Measurements from ENCODE around the gene SLC39A11.

The SLC39A11 gene

DNA sequence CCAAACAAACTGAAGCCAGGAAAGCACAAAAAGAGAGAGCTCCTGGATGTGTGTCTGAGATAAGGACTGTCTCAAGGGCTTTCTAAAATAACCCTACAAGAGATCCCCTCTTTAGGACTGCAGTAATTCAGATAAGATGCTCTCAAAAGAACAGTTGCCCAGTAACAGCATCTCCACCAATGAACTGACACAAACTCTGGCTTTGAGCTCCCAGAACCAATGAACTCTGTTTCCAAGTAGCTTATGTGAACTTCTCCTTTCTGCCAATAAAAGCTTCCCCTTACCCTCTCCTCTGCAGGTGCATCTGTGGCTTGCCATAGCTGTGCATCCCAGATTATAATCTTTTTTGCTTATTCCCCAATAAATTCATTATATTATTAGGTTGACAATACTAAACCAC is 421.5 kb downstream of the SLC39A11 start:
- ATAC-seq, result no peak
- Mint-ChIP-seq H3K27ac (no peak overlapping the region), H3K4me3 (no peak overlapping the region), H3K36me3 (peaks cover 37% of the 10 kb centered on the region), H3K27me3 (no peaks in the 10 kb centered on the region), H3K9me3 (peaks cover 3% of the 10 kb centered on the region), H3K4me1 (no peaks in the 10 kb centered on the region)

DNA sequence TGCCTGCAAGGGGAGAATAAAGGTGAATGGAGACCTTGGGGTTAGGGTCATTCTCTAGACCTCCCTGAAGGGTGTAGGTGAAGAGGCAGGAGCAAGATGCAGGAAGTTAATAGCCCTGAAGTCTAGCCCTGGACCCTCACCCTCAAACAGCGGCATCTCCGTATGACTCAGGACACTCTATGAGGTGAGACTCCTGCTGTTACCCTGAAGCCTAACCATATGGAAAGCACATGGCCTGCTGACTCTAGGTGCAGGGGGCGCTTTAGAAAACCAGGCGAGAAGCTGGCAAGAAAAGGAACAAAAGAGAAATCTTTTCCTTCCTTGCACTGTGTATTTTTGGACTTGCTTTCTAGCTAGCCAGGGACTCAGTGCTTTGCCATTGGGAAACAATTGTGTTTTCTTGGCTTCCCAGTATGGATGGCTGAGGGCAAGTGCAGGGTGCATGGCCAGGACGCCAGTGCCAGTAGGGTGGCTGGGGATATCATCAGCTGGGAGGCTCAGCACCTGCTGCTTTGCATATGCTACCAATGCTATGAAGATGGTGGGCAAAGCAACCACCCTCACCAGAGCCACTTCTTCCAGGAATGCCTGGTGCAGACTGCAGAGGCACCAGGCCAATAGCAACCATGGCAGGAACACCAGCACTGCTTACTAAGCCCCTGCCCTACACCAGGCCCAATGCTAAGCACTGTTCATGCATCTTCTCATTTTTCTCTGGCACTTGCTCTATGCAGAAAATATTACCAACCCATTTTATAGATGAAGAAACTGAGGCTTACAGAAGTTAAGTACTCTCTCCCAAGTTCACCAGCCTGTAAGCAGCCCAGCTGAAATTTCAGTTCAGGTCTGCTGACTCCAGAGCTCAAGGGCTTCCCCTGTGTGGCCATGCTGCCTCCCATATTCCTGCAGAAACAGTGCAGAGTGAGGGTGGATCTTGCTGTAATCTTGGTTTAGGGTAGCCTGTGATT is 425.1 kb downstream of the SLC39A11 start:
- no peak overlapping the region for H3K4me3 Mint-ChIP-seq
- H3K4me1 Mint-ChIP-seq, result no peaks in the 10 kb centered on the region
- H3K9me3 Mint-ChIP-seq, result peaks cover 5% of the 10 kb centered on the region
- ATAC-seq, result no peak
- peaks cover 26% of the 10 kb centered on the region for H3K36me3 Mint-ChIP-seq
- no peak overlapping the region for H3K27ac Mint-ChIP-seq
- no peaks in the 10 kb centered on the region for H3K27me3 Mint-ChIP-seq

DNA sequence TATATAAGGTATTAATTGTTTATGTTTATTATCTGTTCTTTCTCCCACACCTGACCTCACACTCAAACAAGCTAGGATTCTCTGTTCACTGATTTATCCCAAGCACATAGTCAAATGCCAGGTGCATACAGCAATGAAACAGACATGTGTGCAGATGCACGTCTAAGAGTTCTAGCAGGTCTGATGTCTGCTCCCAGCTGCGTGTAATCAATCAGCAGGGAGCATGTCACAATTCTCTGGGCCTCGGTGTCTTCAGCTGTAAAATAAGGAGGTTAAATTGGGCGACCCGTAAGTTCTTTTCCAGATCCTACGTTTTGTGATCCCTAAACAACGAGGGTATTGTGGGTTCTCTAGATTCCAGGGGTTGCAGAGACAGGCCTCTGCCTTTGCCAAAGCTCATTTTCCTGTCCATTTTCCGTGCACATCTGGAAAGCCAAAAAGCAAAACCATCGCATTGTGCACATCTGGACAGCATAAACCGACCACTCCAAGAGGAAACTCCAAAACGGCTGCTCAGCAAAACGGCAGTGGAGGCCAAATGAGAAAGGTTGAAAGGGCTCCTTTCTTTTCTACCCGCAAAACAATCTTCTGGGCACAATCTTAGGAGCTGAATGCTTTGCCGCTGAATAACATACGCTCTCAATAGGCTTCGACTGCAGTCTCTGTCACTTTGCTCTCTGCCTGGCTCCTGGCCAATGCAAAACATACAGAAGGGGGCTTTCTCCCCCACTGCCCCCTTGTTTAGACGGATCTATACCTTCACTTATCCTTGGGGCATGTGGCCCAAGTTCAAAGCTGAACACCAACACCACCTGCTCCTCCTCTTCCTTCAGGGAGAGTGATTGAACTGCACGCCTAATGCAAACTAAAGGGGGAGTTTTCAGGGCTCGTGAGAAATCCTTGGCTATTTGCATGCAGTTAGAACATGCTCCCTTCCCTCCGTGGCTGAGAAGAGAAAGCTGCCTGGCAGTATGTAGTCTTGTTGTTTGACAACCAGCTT is 426.3 kb downstream of the SLC39A11 start:
- Mint-ChIP-seq H3K4me1 (no peaks in the 10 kb centered on the region), H3K27ac (no peak overlapping the region), H3K36me3 (peaks cover 31% of the 10 kb centered on the region), H3K4me3 (no peak overlapping the region), H3K27me3 (no peaks in the 10 kb centered on the region), H3K9me3 (peaks cover 5% of the 10 kb centered on the region)
- ATAC-seq, result no peak

- no peak overlapping the region for H3K4me3 Mint-ChIP-seq
- H3K36me3 Mint-ChIP-seq, result peaks cover 18% of the 10 kb centered on the region
- no peak for ATAC-seq
- H3K9me3 Mint-ChIP-seq, result peaks cover 2% of the 10 kb centered on the region
- H3K27ac Mint-ChIP-seq, result no peak overlapping the region
- H3K27me3 Mint-ChIP-seq, result no peaks in the 10 kb centered on the region
- no peaks in the 10 kb centered on the region for H3K4me1 Mint-ChIP-seq
These were observed 429.7 kb downstream of the SLC39A11 start for GRCh38 chr17:72662827-72663190.

DNA sequence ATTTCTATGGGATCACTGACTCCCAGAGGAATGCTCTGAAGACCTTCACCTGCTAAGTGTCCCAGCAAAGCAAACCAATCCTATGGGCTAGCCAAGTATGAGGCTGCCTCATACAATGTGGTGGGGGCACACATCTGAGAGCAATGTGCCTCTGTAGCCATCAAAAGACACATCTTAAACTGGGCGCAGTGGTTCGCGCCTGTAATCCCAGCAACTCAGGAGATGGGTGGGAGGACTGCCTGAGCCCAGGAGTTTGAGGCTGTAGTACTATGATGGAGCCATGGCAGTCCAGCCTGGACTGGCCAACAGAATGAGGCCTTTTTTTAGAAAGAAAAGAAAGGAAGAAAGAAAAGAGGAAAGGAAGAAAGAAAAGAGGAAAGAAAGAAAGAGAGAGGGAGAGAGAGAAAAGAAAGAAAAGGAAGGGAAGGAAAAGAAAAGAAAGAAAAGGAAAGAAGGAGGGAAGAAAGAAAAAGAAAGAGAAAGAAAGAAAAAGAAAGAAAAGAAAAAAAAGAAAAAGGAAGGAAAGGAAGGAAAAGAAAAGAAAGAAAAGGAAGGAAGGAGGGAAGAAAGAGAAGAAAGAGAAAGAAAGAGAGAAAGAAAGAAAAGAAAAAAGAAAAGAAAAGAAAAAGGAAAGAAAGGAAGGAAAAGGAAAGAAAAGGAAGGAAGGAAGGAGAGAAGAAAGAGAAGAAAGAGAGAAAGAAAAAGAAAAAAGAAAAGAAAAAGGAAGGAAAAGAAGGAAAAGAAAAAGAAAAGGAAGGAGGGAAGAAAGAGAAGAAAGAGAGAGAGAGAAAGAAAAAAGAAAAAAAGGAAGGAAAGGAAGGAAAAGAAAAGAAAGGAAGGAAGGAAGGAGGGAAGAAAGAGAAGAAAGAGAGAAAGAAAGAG is 430.3 kb downstream of the SLC39A11 start:
- no peak for ATAC-seq
- no peaks in the 10 kb centered on the region for H3K27me3 Mint-ChIP-seq
- no peaks in the 10 kb centered on the region for H3K4me1 Mint-ChIP-seq
- no peak overlapping the region for H3K27ac Mint-ChIP-seq
- peaks cover 2% of the 10 kb centered on the region for H3K9me3 Mint-ChIP-seq
- peaks cover 18% of the 10 kb centered on the region for H3K36me3 Mint-ChIP-seq
- H3K4me3 Mint-ChIP-seq, result no peak overlapping the region

GRCh38 chr17:72661116-72661944 is 431.2 kb downstream of the SLC39A11 start:
- Mint-ChIP-seq H3K4me3 (no peak overlapping the region), H3K36me3 (peaks cover 11% of the 10 kb centered on the region), H3K9me3 (peaks cover 2% of the 10 kb centered on the region), H3K27me3 (no peaks in the 10 kb centered on the region), H3K27ac (no peak overlapping the region), H3K4me1 (no peaks in the 10 kb centered on the region)
- no peak for ATAC-seq

DNA sequence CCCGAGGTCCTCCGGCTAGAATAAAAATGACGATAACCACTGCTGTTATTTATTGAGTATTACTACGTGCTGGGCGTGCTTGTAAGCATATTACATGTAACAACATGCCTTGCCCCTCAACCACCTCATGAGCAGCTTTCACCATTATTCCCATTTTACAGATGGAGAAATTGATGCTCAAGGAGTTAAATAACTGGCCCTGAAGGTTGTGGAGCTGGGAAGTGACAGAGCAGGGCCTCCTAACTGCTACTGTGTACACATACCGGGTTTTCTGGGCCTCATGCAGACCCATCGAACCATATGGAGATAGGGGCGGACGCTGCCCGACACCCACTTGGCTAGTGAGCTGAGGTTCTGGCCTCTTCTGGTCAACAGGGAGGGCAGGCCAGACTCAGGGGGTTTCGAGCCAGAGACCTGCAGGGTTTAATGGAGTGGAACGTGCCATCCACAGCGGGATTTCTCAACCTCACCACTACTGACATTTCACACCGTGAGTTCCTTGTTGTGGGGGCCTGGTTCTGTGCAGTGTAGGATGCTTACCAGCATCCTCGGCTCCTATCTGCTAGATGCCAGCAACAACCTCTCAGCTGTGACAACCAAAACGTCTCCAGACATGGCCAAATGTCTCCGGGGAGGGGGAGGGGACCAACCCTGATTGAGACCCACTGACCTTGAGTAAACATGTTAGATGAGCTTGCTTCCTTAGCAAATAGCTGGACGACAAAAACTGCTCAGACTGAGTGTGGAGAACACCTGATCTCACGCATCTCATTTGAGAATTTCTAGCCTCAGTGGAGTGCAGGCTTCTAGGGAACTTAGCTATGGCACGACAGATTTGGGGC is 432.0 kb downstream of the SLC39A11 start:
- no peaks in the 10 kb centered on the region for H3K27me3 Mint-ChIP-seq

DNA sequence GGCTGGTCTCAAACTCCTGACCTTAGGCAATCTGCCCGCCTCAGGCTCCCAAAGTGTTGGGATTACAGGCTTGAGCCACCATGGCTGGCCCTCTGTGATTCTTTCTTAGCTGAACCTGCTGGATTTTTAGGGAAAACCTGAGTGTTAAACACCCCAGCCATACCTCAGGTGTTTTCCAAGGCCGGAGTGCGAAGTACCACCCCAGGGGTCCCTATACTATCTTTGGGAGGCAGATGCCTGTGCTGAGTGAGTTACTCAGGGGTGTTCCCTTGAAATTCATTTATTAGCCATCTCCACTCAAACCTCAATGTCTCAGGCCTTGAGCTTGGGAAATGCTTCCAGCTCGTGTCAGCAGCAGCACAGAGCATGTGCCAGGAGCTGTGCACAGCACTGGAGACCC is 432.7 kb downstream of the SLC39A11 start:
- H3K36me3 Mint-ChIP-seq, result peaks cover 10% of the 10 kb centered on the region
- no peak overlapping the region for H3K4me3 Mint-ChIP-seq
- H3K9me3 Mint-ChIP-seq, result no peaks in the 10 kb centered on the region
- no peak overlapping the region for H3K27ac Mint-ChIP-seq
- no peak for ATAC-seq
- no peaks in the 10 kb centered on the region for H3K27me3 Mint-ChIP-seq
- H3K4me1 Mint-ChIP-seq, result no peaks in the 10 kb centered on the region

More for the DNA sequence above, 432.0 kb downstream of the SLC39A11 start:
- Mint-ChIP-seq H3K27ac (no peak overlapping the region), H3K36me3 (peaks cover 11% of the 10 kb centered on the region), H3K4me3 (no peak overlapping the region), H3K9me3 (no peaks in the 10 kb centered on the region), H3K4me1 (no peaks in the 10 kb centered on the region)
- no peak for ATAC-seq

GRCh38 chr17:72658675-72659074 is 433.8 kb downstream of the SLC39A11 start:
- H3K36me3 Mint-ChIP-seq, result peaks cover 6% of the 10 kb centered on the region
- no peak overlapping the region for H3K27ac Mint-ChIP-seq
- H3K4me1 Mint-ChIP-seq, result no peaks in the 10 kb centered on the region
- ATAC-seq, result no peak
- no peak overlapping the region for H3K4me3 Mint-ChIP-seq
- no peaks in the 10 kb centered on the region for H3K27me3 Mint-ChIP-seq
- H3K9me3 Mint-ChIP-seq, result no peaks in the 10 kb centered on the region

DNA sequence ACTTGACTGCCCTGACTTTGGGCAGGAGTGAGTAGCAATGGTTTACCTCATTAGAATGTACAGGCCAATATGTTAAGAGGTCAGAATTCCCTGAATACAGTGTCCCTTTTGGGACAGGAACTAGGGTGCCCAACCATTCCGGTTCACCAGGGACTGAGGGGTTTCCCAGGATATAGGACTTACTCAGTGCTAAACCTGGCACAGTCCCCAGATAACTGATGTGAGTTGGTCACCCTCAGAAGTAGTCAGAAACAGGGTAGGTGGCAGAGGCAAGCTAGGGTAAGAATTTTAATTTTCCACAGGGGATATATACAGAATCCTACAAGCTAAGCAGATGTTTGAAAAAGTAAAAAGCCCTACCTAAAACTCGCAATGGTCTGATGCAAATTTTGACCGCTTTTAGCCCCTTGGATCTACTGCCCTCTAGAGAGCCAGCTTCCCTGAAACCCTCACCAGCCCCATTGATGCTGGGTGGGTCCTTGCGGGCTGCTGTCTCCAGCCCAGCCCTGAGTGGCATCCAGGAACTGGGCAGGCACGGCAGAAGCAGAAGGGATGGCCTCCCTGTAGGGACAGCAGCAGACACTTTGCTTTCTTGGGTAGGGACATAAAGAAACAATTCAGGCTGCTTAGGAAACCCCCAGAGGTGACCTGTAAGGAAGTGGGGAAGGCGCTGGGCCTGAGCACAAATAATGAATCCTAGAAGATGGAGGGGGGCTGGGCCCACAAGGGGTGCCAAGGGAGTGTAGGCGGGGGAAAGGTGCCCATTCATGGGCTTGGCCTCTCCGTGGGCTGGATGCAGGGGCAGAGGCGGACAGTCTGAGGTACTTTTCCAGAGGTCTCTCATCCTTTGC is 434.8 kb downstream of the SLC39A11 start:
- peaks cover 6% of the 10 kb centered on the region for H3K36me3 Mint-ChIP-seq
- ATAC-seq, result no peak
- H3K4me3 Mint-ChIP-seq, result no peak overlapping the region
- no peak overlapping the region for H3K27ac Mint-ChIP-seq
- no peaks in the 10 kb centered on the region for H3K4me1 Mint-ChIP-seq
- no peaks in the 10 kb centered on the region for H3K9me3 Mint-ChIP-seq
- H3K27me3 Mint-ChIP-seq, result no peaks in the 10 kb centered on the region

DNA sequence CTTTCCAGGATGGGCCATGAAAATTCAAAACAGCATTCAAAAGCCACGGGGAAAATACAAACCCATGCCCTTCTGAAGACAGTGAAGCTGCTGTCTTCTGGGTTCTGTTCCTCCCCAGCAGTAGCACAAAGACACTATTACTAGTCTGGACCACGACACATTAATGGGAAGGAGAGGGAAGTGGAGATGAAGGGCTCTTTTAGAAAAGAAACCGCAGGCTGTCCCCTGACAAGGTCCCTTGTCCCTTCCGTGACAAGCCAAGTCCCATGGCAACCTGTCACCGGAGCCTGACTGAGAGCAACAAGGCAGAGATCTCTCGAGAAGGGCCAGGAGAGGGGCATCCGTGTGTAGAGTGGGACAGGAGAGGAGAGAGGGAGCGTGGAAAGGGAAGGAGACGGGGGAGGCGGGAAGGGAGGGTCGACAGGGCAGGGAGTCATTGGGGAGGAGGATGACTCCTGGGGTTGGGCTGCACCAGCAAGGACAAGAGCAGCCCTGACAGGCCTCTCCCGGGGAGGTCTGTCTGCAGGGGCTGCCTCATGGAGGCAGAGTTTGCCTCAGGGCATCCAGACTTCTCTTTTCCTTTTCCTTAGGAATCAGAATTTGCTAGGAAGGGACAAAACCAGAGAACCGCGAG is 436.2 kb downstream of the SLC39A11 start:
- no peaks in the 10 kb centered on the region for H3K36me3 Mint-ChIP-seq
- no peaks in the 10 kb centered on the region for H3K27me3 Mint-ChIP-seq
- ATAC-seq, result no peak
- no peak overlapping the region for H3K27ac Mint-ChIP-seq
- H3K9me3 Mint-ChIP-seq, result no peaks in the 10 kb centered on the region
- no peak overlapping the region for H3K4me3 Mint-ChIP-seq
- H3K4me1 Mint-ChIP-seq, result no peaks in the 10 kb centered on the region

GRCh38 chr17:72654706-72655105 is 437.8 kb downstream of the SLC39A11 start:
- Mint-ChIP-seq H3K27ac (no peak overlapping the region), H3K9me3 (no peaks in the 10 kb centered on the region), H3K4me1 (no peaks in the 10 kb centered on the region), H3K36me3 (no peaks in the 10 kb centered on the region), H3K27me3 (no peaks in the 10 kb centered on the region), H3K4me3 (no peak overlapping the region)
- ATAC-seq, result no peak

All from stimulated activated memory B cell treated with anti-CD40 and anti-IgM and Interleukin-4, amounts not matched to agents 10 μg/mL and 1 μg/mL and 100 μg/mL, for 72 hours (primary cell).